H1 (cell line): ENCODE data around the gene PLA2G4D. TPM values are rescaled to one million over a fixed set of nuclear protein-coding genes. Genes with fewer than 3 reads are reported as not detected.
A peak's percentile ranks its signal among the peaks of the same experiment; 100 is the strongest.

Experiments
- CTCF ChIA-PET: fragments of 300-600 bp; sonication (Branson Sonifier 250); formaldehyde crosslinking; loops from one replicate; lab custom pipeline; 2021; ENCODE audit not compliant: partially characterized antibody; lab: Charles Lee
- POLR2A ChIA-PET: fragments of 300-600 bp; sonication (Branson Sonifier 250); formaldehyde crosslinking; loops from one replicate; lab custom pipeline; 2021; ENCODE audit warnings: inconsistent platforms; ENCODE audit not compliant: partially characterized antibody; lab: Charles Lee
- DNase-seq, 2 experiments: peaks; one replicate each; pipeline versions ENCODE4 v3.0.0 to v3.0.0-alpha.2; 2010 to 2022; ENCODE audit warnings: low spot score in 2 of 2, low read depth in 1 of 2, mixed read lengths in 1 of 2
- FAIRE-seq: peaks from 2 replicates; lab custom pipeline; 2011; peaks lifted over from hg19 to GRCh38; lab: Jason Lieb, UNC
- H2AFZ ChIP-seq: 2 replicates; pipeline ENCODE4 v1.8.1; 2012; ENCODE audit warnings: low read length, inconsistent platforms
- H2AK5ac ChIP-seq: 2 replicates; pipeline ENCODE4 v1.6.1; 2013; ENCODE audit warnings: low read depth, low read length
- H2BK120ac ChIP-seq: replicated peaks from 2 replicates; pipeline ENCODE3; 2013; ENCODE audit warnings: low read depth, low read length, inconsistent platforms
- H2BK12ac ChIP-seq: 2 replicates; pipeline ENCODE4 v1.6.1; 2013; ENCODE audit warnings: low read depth, low read length
- H2BK15ac ChIP-seq: 2 replicates; pipeline ENCODE4 v1.6.1; 2013; ENCODE audit warnings: low read length
- H2BK20ac ChIP-seq: 2 replicates; pipeline ENCODE4 v1.6.1; 2013; ENCODE audit warnings: low read length
- H2BK5ac ChIP-seq: 2 replicates; pipeline ENCODE4 v1.6.1; 2013; ENCODE audit warnings: low read depth, low read length
- H3K14ac ChIP-seq: 2 replicates; pipeline ENCODE4 v1.6.1; 2013; ENCODE audit warnings: inconsistent platforms; ENCODE audit not compliant: insufficient read length
- H3K18ac ChIP-seq: 2 replicates; pipeline ENCODE4 v1.6.1; 2013; ENCODE audit warnings: low read length; ENCODE audit errors: extremely low read depth
- H3K23ac ChIP-seq: 2 replicates; pipeline ENCODE4 v1.6.1; 2013; ENCODE audit warnings: inconsistent platforms; ENCODE audit not compliant: insufficient read length
- H3K23me2 ChIP-seq: 2 replicates; pipeline ENCODE4 v1.6.1; 2013; ENCODE audit warnings: low read depth, low read length
- H3K27ac ChIP-seq: 2 replicates; pipeline ENCODE4 v1.6.1; 2011; ENCODE audit warnings: low read depth, low read length, inconsistent platforms
- H3K27me3 ChIP-seq, 4 experiments: replicated peaks in 1 of 4; 1 replicate in 1 of 4; 2 replicates in 3 of 4; pipeline versions ENCODE4 v1.6.1 to v1.8.1; 2011 to 2013; ENCODE audit warnings: low read length in 3 of 4, mild to moderate bottlenecking in 3 of 4, inconsistent platforms in 2 of 4, mixed read lengths in 2 of 4, moderate library complexity in 1 of 4; ENCODE audit not compliant: control insufficient read depth in 3 of 4, insufficient read depth in 3 of 4; ENCODE audit errors: extremely low read depth in 1 of 4
- H3K36me3 ChIP-seq, 4 experiments: 2 replicates each; pipeline versions ENCODE4 v1.6.1 to v1.8.1; 2011 to 2013; ENCODE audit warnings: mild to moderate bottlenecking in 4 of 4, low read length in 3 of 4, moderate library complexity in 2 of 4, control low read depth in 1 of 4, inconsistent platforms in 1 of 4; ENCODE audit not compliant: insufficient read depth in 4 of 4, control insufficient read depth in 2 of 4
- H3K4ac ChIP-seq: replicated peaks from 2 replicates; pipeline ENCODE3; 2013; ENCODE audit warnings: low read length, low read depth, mixed read lengths, inconsistent platforms; ENCODE audit not compliant: insufficient read length
- H3K4me1 ChIP-seq, 4 experiments: replicated peaks in 1 of 4; 1 replicate in 1 of 4; 2 replicates in 3 of 4; pipeline versions ENCODE4 v1.6.1 to v1.8.1; 2011 to 2013; ENCODE audit warnings: low read length in 3 of 4, inconsistent platforms in 2 of 4, mixed read lengths in 1 of 4; ENCODE audit not compliant: insufficient read depth in 4 of 4, control insufficient read depth in 3 of 4
- H3K4me2 ChIP-seq, 2 experiments: 2 replicates each; pipeline versions ENCODE4 v1.6.1 to v1.8.1; 2011 to 2013; ENCODE audit warnings: low read depth in 2 of 2, low read length in 2 of 2, control low read depth in 1 of 2, inconsistent platforms in 1 of 2, mild to moderate bottlenecking in 1 of 2; ENCODE audit not compliant: insufficient read depth in 1 of 2
- H3K4me3 ChIP-seq, 4 experiments: fragments of 200-600, 300-600 bp in 1 of 4; sonication (generic), shearing (Covaris generic), sonication (Bioruptor Twin) in 1 of 4; 2 replicates each; pipeline versions ENCODE4 v1.5.1 to v1.8.1; 2011 to 2016; ENCODE audit warnings: low read length in 4 of 4, low read depth in 3 of 4, control low read depth in 2 of 4, inconsistent platforms in 2 of 4, mild to moderate bottlenecking in 2 of 4, mixed read lengths in 1 of 4, moderate library complexity in 1 of 4; ENCODE audit not compliant: insufficient read depth in 2 of 4; ENCODE audit errors: extremely low read depth in 1 of 4
- H3K56ac ChIP-seq: replicated peaks from 2 replicates; pipeline ENCODE3; 2013; ENCODE audit warnings: low read depth, mild to moderate bottlenecking, mixed read lengths, low read length, inconsistent platforms; ENCODE audit not compliant: insufficient read length
- H3K79me1 ChIP-seq: 2 replicates; pipeline ENCODE4 v1.6.1; 2013; ENCODE audit warnings: low read depth, low read length, control low read depth
- H3K79me2 ChIP-seq, 2 experiments: 2 replicates each; pipeline versions ENCODE4 v1.6.1 to v1.8.1; 2012 to 2013; ENCODE audit warnings: low read length in 2 of 2, mild to moderate bottlenecking in 2 of 2, inconsistent platforms in 1 of 2; ENCODE audit not compliant: insufficient read depth in 2 of 2, control insufficient read depth in 1 of 2
- H3K9ac ChIP-seq, 4 experiments: replicated peaks in 1 of 4; 1 replicate in 1 of 4; 2 replicates in 3 of 4; pipeline versions ENCODE4 v1.6.1 to v1.8.1; 2011 to 2013; ENCODE audit warnings: low read depth in 3 of 4, low read length in 3 of 4, control low read depth in 2 of 4, mild to moderate bottlenecking in 2 of 4, moderate library complexity in 2 of 4, inconsistent platforms in 1 of 4; ENCODE audit errors: extremely low read depth in 1 of 4
- H3K9me3 ChIP-seq, 2 experiments: 2 replicates each; pipeline versions ENCODE4 v1.6.1 to v1.8.1; 2012 to 2013; ENCODE audit warnings: mild to moderate bottlenecking in 2 of 2, moderate library complexity in 2 of 2, control low read depth in 1 of 2, inconsistent platforms in 1 of 2, low read depth in 1 of 2, low read length in 1 of 2, mixed read lengths in 1 of 2; ENCODE audit not compliant: insufficient read depth in 2 of 2
- H4K20me1 ChIP-seq, 2 experiments: replicated peaks in 1 of 2; 2 replicates each; pipeline versions ENCODE3 to v1.8.1; 2011 to 2013; ENCODE audit warnings: inconsistent platforms in 2 of 2, low read length in 2 of 2, mild to moderate bottlenecking in 1 of 2; ENCODE audit not compliant: insufficient read depth in 2 of 2, control insufficient read depth in 1 of 2
- H4K5ac ChIP-seq: 2 replicates; pipeline ENCODE4 v1.6.1; 2013; ENCODE audit warnings: low read length, low read depth, mixed read lengths, inconsistent platforms; ENCODE audit not compliant: insufficient read length
- H4K8ac ChIP-seq: 2 replicates; pipeline ENCODE4 v1.8.0; 2013; ENCODE audit warnings: mild to moderate bottlenecking, moderate library complexity, low read length, inconsistent platforms; ENCODE audit not compliant: insufficient read depth; ENCODE audit errors: extremely low read depth
- H4K91ac ChIP-seq: replicated peaks from 2 replicates; pipeline ENCODE3; 2013; ENCODE audit warnings: low read length, mixed read lengths, inconsistent platforms; ENCODE audit not compliant: insufficient read length
- ATF3 ChIP-seq: IDR thresholded peaks from 2 replicates; pipeline ENCODE4 v1.6.1; 2011; ENCODE audit warnings: low read depth, mild to moderate bottlenecking, low read length; ENCODE audit not compliant: insufficient read depth
- BCL11A ChIP-seq, 2 experiments: IDR thresholded peaks; one replicate each; pipeline ENCODE4 v1.6.1; 2011; ENCODE audit warnings: low read depth in 2 of 2, low read length in 2 of 2, mild to moderate bottlenecking in 2 of 2
- CBX8 ChIP-seq: fragments of 300-800, 300-1000 bp; sonication (generic); IDR thresholded peaks from 2 replicates; pipeline ENCODE4 v1.7.1; 2016; ENCODE audit warnings: low read depth, low read length, borderline replicate concordance
- CREB1 ChIP-seq: IDR thresholded peaks from 2 replicates; pipeline ENCODE4 v1.6.1; 2012; ENCODE audit warnings: inconsistent platforms
- CTBP2 ChIP-seq: IDR thresholded peaks from 2 replicates; pipeline ENCODE4 v1.7.0; 2011; ENCODE audit warnings: borderline replicate concordance, mild to moderate bottlenecking, moderate library complexity, mixed read lengths, low read length; ENCODE audit not compliant: insufficient read depth, insufficient read length
- EP300 ChIP-seq, 2 experiments: IDR thresholded peaks; 1 replicate in 1 of 2; 2 replicates in 1 of 2; pipeline ENCODE4 v1.6.1; 2011 to 2012; ENCODE audit warnings: low read depth in 2 of 2, low read length in 2 of 2, mild to moderate bottlenecking in 2 of 2, borderline replicate concordance in 1 of 2, inconsistent platforms in 1 of 2, moderate library complexity in 1 of 2
- HDAC6 ChIP-seq: IDR thresholded peaks from one replicate; pipeline ENCODE4 v1.7.1; 2012; ENCODE audit warnings: low read depth, mild to moderate bottlenecking, inconsistent platforms, low read length, moderate library complexity
- JUN ChIP-seq: IDR thresholded peaks from 2 replicates; pipeline ENCODE4 v1.6.1; 2011; ENCODE audit warnings: low read depth, mild to moderate bottlenecking, improper control_type of control experiment, low read length
- KDM5A ChIP-seq: fragments of 200-600 bp; IDR thresholded peaks from 2 replicates; pipeline ENCODE4 v1.7.1; 2012; ENCODE audit warnings: mild to moderate bottlenecking, low read length, inconsistent platforms, mixed read lengths
- POLR2AphosphoS5 ChIP-seq: IDR thresholded peaks from 2 replicates; pipeline ENCODE4 v1.6.1; 2011; ENCODE audit warnings: low read depth, low read length
- SUZ12 ChIP-seq: fragments of 200-600 bp; sonication (generic); IDR thresholded peaks from 2 replicates; pipeline ENCODE4 v1.6.1; 2012; ENCODE audit warnings: mild to moderate bottlenecking, inconsistent platforms, low read length, moderate library complexity, mixed read lengths
- WGBS, 2 experiments: shearing (Covaris generic) in 1 of 2; methylation state at CpG; one replicate each; pipeline versions ENCODE4 v1.1.6 to v1.1.7; 2013 to 2015; ENCODE audit warnings: low lambda C conversion rate in 2 of 2, mixed read lengths in 2 of 2, inconsistent platforms in 1 of 2, low coverage in 1 of 2, missing lambda C conversion rate in 1 of 2; ENCODE audit not compliant: insufficient replicate concordance in 2 of 2, insufficient coverage in 1 of 2, insufficient read length in 1 of 2; ENCODE audit errors: extremely low coverage in 1 of 2, missing lambda C conversion rate in 1 of 2; 5-methylcytosine and 5-hydroxymethylcytosine counted together
- polyA plus RNA-seq, 7 experiments: library from polyadenylated mRNA; depleted of rRNA in 3 of 7; stranded (reverse) in 5 of 7; unstranded in 2 of 7; fragments of >200 nt in 5 of 7; fragments of 200-250 nt in 2 of 7; gene quantifications; 1 replicate in 5 of 7; 2 replicates in 1 of 7; 4 replicates in 1 of 7; pipeline versions ENCODE4 v1.2.1 to v1.2.3, GENCODE V29; 2011 to 2013; ENCODE audit warnings: missing spikeins in 2 of 7, mixed read lengths in 2 of 7
- total RNA-seq: library from RNA; stranded (reverse); fragmentation: NEBNext Ultra II Directional; extraction: Animal tissue kit (Norgen Biotek cat#: 25700); gene quantifications from 2 replicates; pipeline ENCODE4 v1.2.1, GENCODE V29; 2021

Gene PLA2G4D
- total and polyA plus RNA-seq, 2 of the 8 experiments (the other 6 are each of a cell fraction or from before 2014, with no cell fraction given), result 0.07 to 0.18 TPM

- Histone ChIP-seq H2AFZ (no peak overlapping the region), H3K23ac (no peak overlapping the region), H3K36me3 (no peaks in the 10 kb centered on the region), H4K8ac (peak overlapping the region; percentile 85; the same call in 1 of the 2 replicates), H3K9me3 (no peaks in the 10 kb centered on the region), H3K79me2 (no peaks in the 10 kb centered on the region), H4K91ac (no peak overlapping the region), H4K20me1 (no peaks in the 10 kb centered on the region), H2BK15ac (no peak overlapping the region), H3K4me1 (peaks cover 0 to 6% (median 3%) of the 10 kb centered on the region in 4 experiments; a peak in 5 of 7 replicates), H3K18ac (no peak overlapping the region), H3K9ac (no peak overlapping the region), H2BK120ac (no peak overlapping the region), H3K27me3 (no peaks in the 10 kb centered on the region; a peak in 1 of 7 replicates), H2BK12ac (no peak overlapping the region), H3K4me2 (no peak overlapping the region), H3K27ac (no peak overlapping the region), H3K4me3 (no peak overlapping the region), H3K23me2 (no peaks in the 10 kb centered on the region), H2BK20ac (no peak overlapping the region), H3K14ac (no peak overlapping the region), H3K56ac (no peak overlapping the region), H3K4ac (no peak overlapping the region), H3K79me1 (no peaks in the 10 kb centered on the region), H4K5ac (no peak overlapping the region), H2BK5ac (no peak overlapping the region), H2AK5ac (no peak overlapping the region)
- POLR2A ChIA-PET, result interaction anchor here (0.8 kb wide), 1 partner anchor 82 kb away, joined by 3 read pairs; no protein-coding TSS in a partner anchor
- FAIRE-seq, result no peak
- WGBS, 2 experiments, result 84% methylated on average over 4 of the region's 4 CpGs; no CpG with 5 or more reads in 1 of the 2 experiments
- DNase-seq, result peak in 1 of 2 experiments; percentile 35
- CTCF ChIA-PET, result interaction anchor here (0.8 to 8.8 kb wide), 7 partner anchors 10 to 120 kb away, joined by 3 to 185 read pairs (median 7); no protein-coding TSS in a partner anchor
- TF ChIP-seq CBX8 (no peak), BCL11A (IDR thresholded peaks at IDR 0.05; ENCODE audit: low read depth in 2 of 2, low read length in 2 of 2) (no peak), POLR2AphosphoS5 (no peak), SUZ12 (no peak), ATF3 (no peak), EP300 (IDR thresholded peaks at IDR 0.05; ENCODE audit: borderline replicate concordance in 1 of 2, low read depth in 2 of 2, low read length in 2 of 2) (no peak), KDM5A (no peak), CREB1 (no peak), CTBP2 (no peak), JUN (no peak), HDAC6 (no peak)
These were observed 41.4 kb downstream of the PLA2G4D start for GRCh38 chr15:42053010-42053409.
